Ishikawa (cell line): ENCODE data around the gene CTBS.

Source experiments
- TEAD4 ChIP-seq: IDR thresholded peaks from 2 replicates; pipeline ENCODE4 v1.6.1; 2012
- USF1 ChIP-seq: IDR thresholded peaks from 2 replicates; pipeline ENCODE4 v1.6.1; 2012

DNA sequence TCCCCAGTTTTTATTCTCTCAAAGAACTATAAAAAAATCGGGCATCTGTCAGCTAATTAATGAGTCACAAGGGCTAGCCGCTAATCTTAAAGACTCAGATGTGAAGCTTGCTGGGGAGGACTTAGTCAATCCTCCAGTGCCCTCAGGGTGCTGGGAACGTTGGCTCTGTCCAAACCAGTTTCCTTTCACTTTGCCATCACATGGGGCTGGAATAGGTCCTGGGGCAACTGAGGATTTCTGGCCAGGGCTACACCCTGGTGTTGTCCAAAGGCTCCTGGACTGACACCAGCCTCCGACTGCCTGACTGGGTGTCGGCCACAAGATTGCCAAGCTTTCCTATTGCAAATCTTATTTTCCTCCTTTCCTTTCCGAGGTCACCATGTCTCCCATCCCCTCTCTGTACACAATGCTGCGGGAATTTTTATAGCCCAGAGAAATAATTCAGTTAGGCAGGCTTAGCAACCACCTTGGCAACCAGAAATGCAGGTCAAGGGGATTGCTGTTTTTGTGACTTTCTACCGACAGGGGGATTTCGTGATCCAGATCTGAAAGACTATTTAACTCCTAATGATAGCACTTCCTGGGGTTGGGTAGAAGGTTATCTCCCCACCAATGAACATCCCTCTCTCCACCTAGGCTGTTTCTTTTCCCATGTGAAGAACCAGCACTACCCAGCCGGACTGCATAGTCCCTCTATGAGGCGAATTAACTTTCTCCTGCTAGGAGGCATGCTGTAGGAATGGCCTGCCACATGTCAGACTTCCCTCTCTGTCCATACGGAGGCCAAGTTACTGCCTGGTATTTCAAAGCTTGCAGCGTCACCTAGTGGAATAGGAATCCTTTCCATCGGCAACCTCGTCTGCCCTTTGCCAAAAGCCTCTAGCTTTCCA, 29.9 kb upstream of the CTBS start:
- TF ChIP-seq TEAD4 (no peak), USF1 (no peak)
